Esophagus muscularis mucosa (tissue), 4 donors: ENCODE measurements around the gene MXRA8. TPM values are rescaled to one million over a fixed set of nuclear protein-coding genes. Genes with fewer than 3 reads are reported as not detected.
A peak's percentile ranks its signal among the peaks of the same experiment; 100 is the strongest.

Experiments used
- DNase-seq: peaks from one replicate; pipeline ENCODE4 v3.0.0-alpha.2; 2017; ENCODE audit errors: extremely low spot score
- H3K27ac ChIP-seq, 4 donors: fragments of 200-600 bp; sonication (generic); replicated peaks in 1 of 4; 1 replicate in 3 of 4; 2 replicates in 1 of 4; pipeline ENCODE4 v1.5.1; 2016 to 2019; ENCODE audit warnings: mild to moderate bottlenecking in 1 of 4
- H3K27me3 ChIP-seq, 4 donors: fragments of 200-600 bp; sonication (generic); one replicate each; pipeline versions ENCODE4 v1.5.1 to v1.6.0; 2016 to 2019
- H3K36me3 ChIP-seq, 4 donors: fragments of 200-600 bp; sonication (generic); one replicate each; pipeline ENCODE4 v1.5.1; 2016 to 2019
- H3K4me1 ChIP-seq, 4 donors: fragments of 200-600 bp; sonication (generic); one replicate each; pipeline ENCODE4 v1.5.1; 2016 to 2019
- H3K4me3 ChIP-seq, 4 donors: fragments of 200-600 bp; sonication (generic); 1 replicate in 2 of 4; 2 replicates in 2 of 4; pipeline ENCODE4 v1.5.1; 2016 to 2019; ENCODE audit warnings: mild to moderate bottlenecking in 4 of 4, moderate library complexity in 1 of 4
- H3K9me3 ChIP-seq, 4 donors: fragments of 200-600 bp; sonication (generic); 1 replicate in 3 of 4; 2 replicates in 1 of 4; pipeline ENCODE4 v1.5.1; 2016 to 2019
- EP300 ChIP-seq: sonication (generic); formaldehyde crosslinking; IDR thresholded peaks from one replicate; pipeline ENCODE4 v1.6.1; 2017; ENCODE audit warnings: antibody characterized with exemption
- POLR2A ChIP-seq: fragments of 450-650 bp; IDR thresholded peaks from one replicate; pipeline ENCODE4 v1.6.1; 2017; ENCODE audit warnings: antibody characterized with exemption, moderate library complexity, mild to moderate bottlenecking, low read depth
- POLR2AphosphoS5 ChIP-seq, 2 donors: sonication (generic); formaldehyde crosslinking; IDR thresholded peaks; one replicate each; pipeline ENCODE4 v1.6.1; 2017; ENCODE audit warnings: antibody characterized with exemption in 2 of 2
- WGBS: methylation state at CpG from one replicate; pipeline ENCODE4 v1.1.5; 2018; 5-methylcytosine and 5-hydroxymethylcytosine counted together
- intact Hi-C: fragments of 100-400 bp; cut with DNase I; formaldehyde crosslinking; loops from one replicate; pipeline ENCODE4 v1.15.1; 2023
- total RNA-seq, 4 donors: library from RNA; depleted of rRNA; stranded (reverse); fragments of >200 nt; gene quantifications; one replicate each; pipeline versions ENCODE4 v1.1.0 to v1.2.1, GENCODE V29; 2016
- TF ChIP-seq, protein P1 (sequence below), 3 experiments: fragments of 200-600 bp in 2 of 3; fragments of 450-650 bp in 1 of 3; sonication (generic) in 2 of 3; IDR thresholded peaks; one replicate each; pipeline ENCODE4 v1.5.1; 2017 to 2019; ENCODE audit warnings: antibody characterized with exemption in 3 of 3, mild to moderate bottlenecking in 2 of 3, moderate library complexity in 1 of 3

MXRA8 gene
- total RNA-seq, 4 donors from 2014 or later = 68.5 to 129 (median 87.2) TPM

DNA sequence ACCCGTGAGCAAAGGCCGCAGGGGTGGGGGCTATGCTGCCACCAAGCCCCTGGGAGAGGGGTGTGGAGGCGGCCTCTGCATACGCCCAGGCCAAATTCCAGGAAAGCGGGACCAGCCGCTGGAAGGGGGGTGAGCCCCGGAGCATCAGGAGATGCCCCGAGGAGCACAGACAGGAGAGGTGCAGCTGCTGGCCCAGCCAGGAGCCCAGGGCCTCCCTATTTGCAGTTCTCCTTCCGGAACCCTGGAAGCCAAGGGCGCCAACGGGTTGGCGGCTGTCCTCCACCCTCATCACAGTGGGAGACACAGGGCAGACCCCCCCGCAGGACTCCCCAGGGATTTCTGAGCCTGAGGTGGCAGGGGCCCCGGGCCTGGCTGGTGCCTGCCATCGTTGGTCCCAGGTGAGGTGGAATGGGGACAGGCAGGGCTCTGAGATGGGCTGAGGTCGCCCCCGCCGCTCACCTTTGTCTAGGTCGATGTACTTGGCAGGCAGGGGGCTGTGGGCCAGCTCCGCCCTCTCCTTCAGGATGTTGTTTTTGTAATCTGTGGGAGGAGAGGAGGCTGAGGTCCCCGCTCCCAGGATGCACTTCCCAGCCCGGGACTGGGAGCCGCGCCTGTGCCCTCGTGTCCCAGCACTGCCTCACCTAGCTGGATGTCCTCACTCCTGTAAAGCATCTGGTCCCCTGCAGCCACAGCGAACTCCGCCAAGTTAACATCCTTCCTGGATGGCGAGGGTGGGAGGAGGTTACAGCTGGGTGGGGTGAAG, 4.8 kb downstream of the MXRA8 start:
- H3K9me3 ChIP-seq = no peaks in the 10 kb centered on the region
- WGBS = 49% methylated on average over 8 of the region's 28 CpGs
- peaks cover 43 to 76% (median 70%) of the 10 kb centered on the region in 4 donors for H3K4me1 ChIP-seq
- no peak for DNase-seq
- intact Hi-C loops = no loop called here
- H3K27ac ChIP-seq = peak overlapping the region; percentile 30 to 73 (median 54)
- peaks cover 0 to 59% (median 26%) of the 10 kb centered on the region in 4 donors for H3K27me3 ChIP-seq
- TF ChIP-seq POLR2AphosphoS5 (IDR thresholded peaks at IDR 0.05) (no peak), EP300 (no peak), POLR2A (no peak)
- TF ChIP-seq, protein P1, sequence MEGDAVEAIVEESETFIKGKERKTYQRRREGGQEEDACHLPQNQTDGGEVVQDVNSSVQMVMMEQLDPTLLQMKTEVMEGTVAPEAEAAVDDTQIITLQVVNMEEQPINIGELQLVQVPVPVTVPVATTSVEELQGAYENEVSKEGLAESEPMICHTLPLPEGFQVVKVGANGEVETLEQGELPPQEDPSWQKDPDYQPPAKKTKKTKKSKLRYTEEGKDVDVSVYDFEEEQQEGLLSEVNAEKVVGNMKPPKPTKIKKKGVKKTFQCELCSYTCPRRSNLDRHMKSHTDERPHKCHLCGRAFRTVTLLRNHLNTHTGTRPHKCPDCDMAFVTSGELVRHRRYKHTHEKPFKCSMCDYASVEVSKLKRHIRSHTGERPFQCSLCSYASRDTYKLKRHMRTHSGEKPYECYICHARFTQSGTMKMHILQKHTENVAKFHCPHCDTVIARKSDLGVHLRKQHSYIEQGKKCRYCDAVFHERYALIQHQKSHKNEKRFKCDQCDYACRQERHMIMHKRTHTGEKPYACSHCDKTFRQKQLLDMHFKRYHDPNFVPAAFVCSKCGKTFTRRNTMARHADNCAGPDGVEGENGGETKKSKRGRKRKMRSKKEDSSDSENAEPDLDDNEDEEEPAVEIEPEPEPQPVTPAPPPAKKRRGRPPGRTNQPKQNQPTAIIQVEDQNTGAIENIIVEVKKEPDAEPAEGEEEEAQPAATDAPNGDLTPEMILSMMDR (IDR thresholded peaks at IDR 0.05) = no peak
- no peak overlapping the region for H3K4me3 ChIP-seq
- peaks cover 0 to 25% (median 7%) of the 10 kb centered on the region in 4 donors for H3K36me3 ChIP-seq

DNA sequence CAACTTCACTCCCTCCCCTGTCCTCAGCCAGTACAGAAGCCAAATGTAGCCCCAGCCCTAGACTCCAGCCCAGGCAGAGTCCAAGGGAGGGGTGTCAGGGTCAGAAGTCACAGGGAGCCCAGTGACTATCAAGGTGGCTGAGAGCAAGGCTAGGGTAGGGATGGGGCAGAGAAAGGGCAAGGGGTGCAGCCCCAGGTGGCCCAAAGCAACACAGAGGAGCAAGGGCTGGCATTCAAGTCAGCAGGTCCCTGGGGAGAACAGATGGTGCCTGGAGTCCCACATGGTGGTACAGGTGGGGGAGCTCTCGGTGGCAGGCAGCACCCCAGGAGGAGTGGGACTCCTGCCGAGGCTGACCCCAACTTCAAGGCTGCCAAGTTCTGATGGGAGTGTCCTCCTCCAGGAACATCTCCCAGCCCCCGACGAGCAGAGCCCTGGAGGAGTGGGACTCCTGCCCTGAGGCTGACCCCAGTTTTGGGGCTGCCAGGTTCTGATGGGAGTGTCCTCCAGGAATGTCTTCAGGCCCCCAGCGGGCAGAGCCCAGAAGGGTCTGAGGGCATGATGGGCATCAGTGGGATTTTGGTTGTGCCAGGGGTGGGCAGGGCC, 5.5 kb downstream of the MXRA8 start:
- WGBS = 28% methylated on average over 5 of the region's 5 CpGs
- no peak for TF ChIP-seq EP300
- no peak for TF ChIP-seq POLR2A
- TF ChIP-seq, protein P1 (IDR thresholded peaks at IDR 0.05) = no peak
- no peak for TF ChIP-seq POLR2AphosphoS5 (IDR thresholded peaks at IDR 0.05)
- Histone ChIP-seq H3K4me1 (peaks cover 49 to 76% (median 70%) of the 10 kb centered on the region in 4 donors), H3K4me3 (no peak overlapping the region), H3K27ac (peak overlapping the region; percentile 32 to 73 (median 60)), H3K36me3 (peaks cover 0 to 25% (median 7%) of the 10 kb centered on the region in 4 donors), H3K27me3 (peaks cover 0 to 53% (median 26%) of the 10 kb centered on the region in 4 donors), H3K9me3 (no peaks in the 10 kb centered on the region)
- intact Hi-C loops = no loop called here
- DNase-seq = no peak

- peaks cover 59 to 76% (median 74%) of the 10 kb centered on the region in 4 donors for H3K4me1 ChIP-seq
- 56% methylated on average over 12 of the region's 29 CpGs for WGBS
Measured at GRCh38 chr1:1351511-1352427, 6.6 kb downstream of the MXRA8 start.

More at GRCh38 chr1:1351511-1352427, 6.6 kb downstream of the MXRA8 start:
- no peak for DNase-seq
- no peaks in the 10 kb centered on the region for H3K9me3 ChIP-seq
- intact Hi-C loops = no loop called here
- TF ChIP-seq, protein P1 (IDR thresholded peaks at IDR 0.05) = no peak
- TF ChIP-seq POLR2AphosphoS5 (IDR thresholded peaks at IDR 0.05) (peak; percentile 20 to 24), EP300 (no peak), POLR2A (no peak)
- H3K27ac ChIP-seq = peak overlapping the region; percentile 50 to 73 (median 60)
- peak overlapping the region in 2 of 4 donors; percentile 5 to 33 for H3K4me3 ChIP-seq
- peaks cover 0 to 41% (median 24%) of the 10 kb centered on the region in 4 donors for H3K27me3 ChIP-seq
- H3K36me3 ChIP-seq = peaks cover 0 to 25% (median 7%) of the 10 kb centered on the region in 4 donors
